Coronary artery (tissue), 2 donors: ENCODE measurements around the gene MIPOL1.
"Not testable (repeated sequence)": the region's sequence is repeated elsewhere in the genome, so short reads cannot be mapped to it uniquely, and the experiment has no call there.

Experiments used
- DNase-seq: peaks from one replicate; pipeline ENCODE4 v3.0.0-alpha.2; 2017; ENCODE audit warnings: low spot score
- H3K27ac ChIP-seq, 2 donors: fragments of 200-600 bp; sonication (generic); one replicate each; pipeline ENCODE4 v1.5.1; 2016 to 2019
- H3K4me3 ChIP-seq: fragments of 200-600 bp; sonication (generic); 2 replicates; pipeline ENCODE4 v1.5.1; 2016; ENCODE audit warnings: mild to moderate bottlenecking, moderate library complexity
- CTCF ChIP-seq: fragments of 200-600 bp; sonication (generic); IDR thresholded peaks from one replicate; pipeline ENCODE4 v1.5.1; 2019; ENCODE audit warnings: antibody characterized with exemption

MIPOL1 gene

GRCh38 chr14:37457334-37457733 lies 259.6 kb downstream of the MIPOL1 start:
- DNase-seq, result no peak
- Histone ChIP-seq H3K4me3 (no peak overlapping the region), H3K27ac (no peak overlapping the region)
- TF ChIP-seq CTCF, result no peak

- not testable (repeated sequence) for H3K27ac ChIP-seq, DNase-seq, H3K4me3 ChIP-seq
Observed at GRCh38 chr14:37462426-37462825, 264.7 kb downstream of the MIPOL1 start.

GRCh38 chr14:37464192-37464858 lies 266.6 kb downstream of the MIPOL1 start:
- TF ChIP-seq CTCF, result no peak
- no peak for DNase-seq
- no peak overlapping the region for H3K27ac ChIP-seq
- H3K4me3 ChIP-seq, result no peak overlapping the region

- H3K27ac ChIP-seq, result no peak overlapping the region
Observed at GRCh38 chr14:37466003-37466622, 268.4 kb downstream of the MIPOL1 start.

GRCh38 chr14:37466623-37467088 lies 268.9 kb downstream of the MIPOL1 start:
- Histone ChIP-seq H3K4me3 (no peak overlapping the region), H3K27ac (no peak overlapping the region)
- no peak for DNase-seq
- TF ChIP-seq CTCF, result no peak

More at GRCh38 chr14:37466003-37466622, 268.4 kb downstream of the MIPOL1 start:
- TF ChIP-seq CTCF, result no peak
- no peak overlapping the region for H3K4me3 ChIP-seq
- no peak for DNase-seq

- no peak for DNase-seq
- no peak overlapping the region for H3K4me3 ChIP-seq
- TF ChIP-seq CTCF, result no peak
- no peak overlapping the region for H3K27ac ChIP-seq
Observed at GRCh38 chr14:37469650-37470049, 271.9 kb downstream of the MIPOL1 start.

- TF ChIP-seq CTCF, result no peak
- no peak overlapping the region for H3K27ac ChIP-seq
- no peak overlapping the region for H3K4me3 ChIP-seq
- no peak for DNase-seq
Observed at GRCh38 chr14:37470251-37470650, 272.5 kb downstream of the MIPOL1 start.
